SK-N-SH (cell line): ENCODE data around the gene DEFB115. TPM values are rescaled to one million over a fixed set of nuclear protein-coding genes. Genes with fewer than 3 reads are reported as not detected.

Experiments
- CTCF ChIA-PET: fragments of 300-600, 350-600 bp; formaldehyde crosslinking; extraction: SDS; loops from one replicate; lab custom pipeline; 2021; lab: Yijun Ruan, JAX
- POLR2A ChIA-PET: fragments of 350-600 bp; sonication (Branson Sonifier 250); formaldehyde crosslinking; extraction: SDS; loops from one replicate; lab custom pipeline; 2020; ENCODE audit warnings: antibody characterized with exemption, inconsistent platforms; lab: Yijun Ruan, JAX
- DNase-seq: peaks from one replicate; pipeline ENCODE4 v3.0.0; 2012
- H2AFZ ChIP-seq: fragments of 200-600 bp; sonication (generic); 2 replicates; pipeline ENCODE4 v1.8.1; 2016; ENCODE audit warnings: antibody characterized with exemption, mild to moderate bottlenecking, low read depth
- H3F3A ChIP-seq: fragments of 200-600 bp; sonication (generic); replicated peaks from 2 replicates; pipeline ENCODE3; 2016; ENCODE audit warnings: antibody characterized with exemption, mild to moderate bottlenecking; ENCODE audit not compliant: insufficient read depth
- H3K27ac ChIP-seq, 2 experiments: fragments of 200-500 bp in 1 of 2; fragments of 200-600 bp in 1 of 2; sonication (Bioruptor generic) in 1 of 2; sonication (generic), shearing (Covaris generic) in 1 of 2; 2 replicates each; pipeline versions ENCODE4 v1.5.1 to v1.6.1; 2014 to 2016; ENCODE audit warnings: low read depth in 2 of 2, inconsistent platforms in 1 of 2, low read length in 1 of 2, mild to moderate bottlenecking in 1 of 2, mixed read lengths in 1 of 2
- H3K27me3 ChIP-seq: fragments of 200-600 bp; sonication (generic), shearing (Covaris generic); 2 replicates; pipeline ENCODE4 v1.6.1; 2016; ENCODE audit warnings: mixed run types; ENCODE audit not compliant: insufficient read depth
- H3K36me3 ChIP-seq, 2 experiments: fragments of 200-500 bp in 1 of 2; fragments of 200-600 bp in 1 of 2; sonication (Bioruptor generic) in 1 of 2; sonication (generic) in 1 of 2; replicated peaks in 1 of 2; 2 replicates each; pipeline versions ENCODE3 to v1.5.1; 2014 to 2016; ENCODE audit warnings: low read length in 1 of 2, mild to moderate bottlenecking in 1 of 2; ENCODE audit not compliant: insufficient read depth in 2 of 2, control insufficient read depth in 1 of 2
- H3K4me1 ChIP-seq, 2 experiments: fragments of 200-500 bp in 1 of 2; fragments of 200-600 bp in 1 of 2; sonication (Bioruptor generic) in 1 of 2; sonication (generic), shearing (Covaris generic) in 1 of 2; 2 replicates each; pipeline versions ENCODE4 v1.5.1 to v1.6.1; 2014 to 2016; ENCODE audit warnings: low read depth in 1 of 2, low read length in 1 of 2, mixed run types in 1 of 2; ENCODE audit not compliant: insufficient read depth in 2 of 2, control insufficient read depth in 1 of 2
- H3K4me2 ChIP-seq: fragments of 200-600 bp; sonication (generic), shearing (Covaris generic); 2 replicates; pipeline ENCODE4 v1.6.1; 2017; ENCODE audit warnings: mixed run types
- H3K4me3 ChIP-seq, 2 experiments: fragments of 200-500 bp in 1 of 2; fragments of 200-600 bp in 1 of 2; sonication (Bioruptor generic) in 1 of 2; sonication (generic), shearing (Covaris generic) in 1 of 2; 2 replicates each; pipeline versions ENCODE4 v1.5.1 to v1.8.1; 2014 to 2016; ENCODE audit warnings: low read depth in 2 of 2, inconsistent platforms in 1 of 2, low read length in 1 of 2, mild to moderate bottlenecking in 1 of 2, mixed read lengths in 1 of 2, moderate library complexity in 1 of 2
- H3K79me2 ChIP-seq: fragments of 200-600 bp; sonication (generic); 2 replicates; pipeline ENCODE4 v1.8.1; 2017; ENCODE audit warnings: mild to moderate bottlenecking; ENCODE audit not compliant: insufficient read depth
- H3K9ac ChIP-seq: fragments of 200-600 bp; sonication (generic); 2 replicates; pipeline ENCODE4 v1.6.1; 2017; ENCODE audit warnings: mixed run types
- H3K9me2 ChIP-seq: fragments of 200-600 bp; sonication (generic); 2 replicates; pipeline ENCODE4 v1.6.1; 2017; ENCODE audit warnings: mixed run types
- H3K9me3 ChIP-seq: fragments of 200-600 bp; sonication (generic); 2 replicates; pipeline ENCODE4 v1.6.1; 2017; ENCODE audit warnings: mixed run types, mild to moderate bottlenecking, moderate library complexity
- H4K20me1 ChIP-seq: fragments of 200-600 bp; sonication (generic); 2 replicates; pipeline ENCODE4 v1.6.1; 2017; ENCODE audit warnings: mild to moderate bottlenecking, mixed run types; ENCODE audit not compliant: insufficient read depth
- CHD2 ChIP-seq: fragments of 150-350 bp; IDR thresholded peaks from 2 replicates; pipeline ENCODE4 v1.6.1; 2018; ENCODE audit warnings: low read length; ENCODE audit not compliant: partially characterized antibody
- EP300 ChIP-seq, 2 experiments: IDR thresholded peaks; 2 replicates each; pipeline versions ENCODE4 v1.4.0 to v1.6.1; 2012; ENCODE audit warnings: borderline replicate concordance in 1 of 2, low read depth in 1 of 2, low read length in 1 of 2
- EZH2phosphoT487 ChIP-seq: fragments of 200-600 bp; sonication (generic); IDR thresholded peaks from 2 replicates; pipeline ENCODE4 v1.6.1; 2017; ENCODE audit warnings: low read depth, mixed run types, mild to moderate bottlenecking, antibody characterized with exemption, moderate library complexity, borderline replicate concordance
- GABPA ChIP-seq: IDR thresholded peaks from 2 replicates; pipeline ENCODE4 v1.4.0; 2012; ENCODE audit warnings: low read depth, mild to moderate bottlenecking
- GATA2 ChIP-seq: sonication (generic); formaldehyde crosslinking; IDR thresholded peaks from 2 replicates; pipeline ENCODE4 v1.5.0; 2020; ENCODE audit warnings: mild to moderate bottlenecking, missing genetic modification reagents
- IRF3 ChIP-seq: fragments of 150-350 bp; IDR thresholded peaks from 2 replicates; pipeline ENCODE4 v1.6.1; 2016; ENCODE audit warnings: mild to moderate bottlenecking, low read depth, low read length
- JUND ChIP-seq: IDR thresholded peaks from 2 replicates; pipeline ENCODE4 v1.4.0; 2012
- MXI1 ChIP-seq: IDR thresholded peaks from 2 replicates; pipeline ENCODE4 v1.6.1; 2012; ENCODE audit warnings: mild to moderate bottlenecking, low read depth, low read length, improper control_type of control experiment
- NRF1 ChIP-seq: IDR thresholded peaks from 2 replicates; pipeline ENCODE4 v1.6.1; 2012; ENCODE audit warnings: low read depth, mild to moderate bottlenecking, low read length
- PBX3 ChIP-seq: IDR thresholded peaks from 2 replicates; pipeline ENCODE4; 2012
- RCOR1 ChIP-seq: fragments of 150-350 bp; IDR thresholded peaks from 2 replicates; pipeline ENCODE4 v1.6.1; 2017; ENCODE audit warnings: antibody characterized with exemption, low read length
- RFX5 ChIP-seq: IDR thresholded peaks from 2 replicates; pipeline ENCODE4 v1.6.1; 2012; ENCODE audit warnings: mild to moderate bottlenecking, improper control_type of control experiment, low read length
- TAF1 ChIP-seq: IDR thresholded peaks from 2 replicates; pipeline ENCODE4 v1.6.1; 2012; ENCODE audit warnings: low read depth, mild to moderate bottlenecking, low read length, moderate library complexity, borderline replicate concordance
- TCF12 ChIP-seq: IDR thresholded peaks from 2 replicates; pipeline ENCODE4 v1.4.0; 2012
- TEAD4 ChIP-seq: IDR thresholded peaks from 2 replicates; pipeline ENCODE4 v1.4.0; 2012; ENCODE audit warnings: mild to moderate bottlenecking, borderline replicate concordance; ENCODE audit not compliant: insufficient read depth
- USF1 ChIP-seq: IDR thresholded peaks from 2 replicates; pipeline ENCODE4 v1.4.0; 2012; ENCODE audit warnings: low read depth, borderline replicate concordance
- WGBS: methylation state at CpG from one replicate; pipeline ENCODE4 v1.1.6; 2017; ENCODE audit warnings: low lambda C conversion rate; 5-methylcytosine and 5-hydroxymethylcytosine counted together
- polyA plus RNA-seq, 3 experiments: library from polyadenylated mRNA; depleted of rRNA; stranded (reverse); fragments of >200 nt; gene quantifications; 2 replicates each; pipeline ENCODE4 v1.2.3, GENCODE V29; 2012

Gene DEFB115
- polyA plus RNA-seq (2012; rRNA removed), result not detected in 2 replicates
- not detected in 2 replicates for polyA plus RNA-seq (2012; cell fraction: cytosol; rRNA removed)
- polyA plus RNA-seq (2012; cell fraction: nucleus; rRNA removed), result not detected in 2 replicates

GRCh38 chr20:31257364-31257763 is at the start of gene DEFB115:
TSS of gene DEFB115 (plus strand) at chr20:31257664. CDS start at chr20:31257664, 0 bp downstream.
- no peaks in the 10 kb centered on the region for H3K9me3 ChIP-seq
- ChIA-PET CTCF (no interaction called here), POLR2A (no interaction called here)
- H4K20me1 ChIP-seq, result no peaks in the 10 kb centered on the region
- H3K79me2 ChIP-seq, result no peaks in the 10 kb centered on the region
- WGBS, result 0% methylated on average over 2 of the region's 2 CpGs
- H3K9ac ChIP-seq, result no peak within 1 kb of the TSS
- H3K36me3 ChIP-seq, result no peaks in the 10 kb centered on the region
- TF ChIP-seq JUND, result no peak
- no peak within 1 kb of the TSS for H3K4me2 ChIP-seq
- no peak within 1 kb of the TSS for H3K4me3 ChIP-seq
- H3F3A ChIP-seq, result no peaks in the 10 kb centered on the region
- no peak within 1 kb of the TSS for H3K27ac ChIP-seq
- DNase-seq, result no peak
- no peaks in the 10 kb centered on the region for H3K27me3 ChIP-seq
- H2AFZ ChIP-seq, result no peak within 1 kb of the TSS
- H3K4me1 ChIP-seq, result no peaks in the 10 kb centered on the region
- H3K9me2 ChIP-seq, result no peaks in the 10 kb centered on the region

GRCh38 chr20:31236953-31237352 is 20.5 kb upstream of the DEFB115 start:
- no peak overlapping the region for H2AFZ ChIP-seq
- H3K4me2 ChIP-seq, result no peak overlapping the region
- H3K9me2 ChIP-seq, result no peaks in the 10 kb centered on the region
- no peaks in the 10 kb centered on the region for H3K36me3 ChIP-seq
- ChIA-PET CTCF (no interaction called here), POLR2A (no interaction called here)
- H3K79me2 ChIP-seq, result no peaks in the 10 kb centered on the region
- H3K9ac ChIP-seq, result no peak overlapping the region
- DNase-seq, result no peak
- H3K27ac ChIP-seq, result no peak overlapping the region
- H3K4me3 ChIP-seq, result no peak overlapping the region
- TF ChIP-seq GATA2, result no peak
- TF ChIP-seq PBX3, result no peak
- no peaks in the 10 kb centered on the region for H3K4me1 ChIP-seq
- no peaks in the 10 kb centered on the region for H3K9me3 ChIP-seq
- H3F3A ChIP-seq, result no peaks in the 10 kb centered on the region
- H3K27me3 ChIP-seq, result no peaks in the 10 kb centered on the region
- H4K20me1 ChIP-seq, result no peaks in the 10 kb centered on the region
- WGBS, result 3% methylated on average over 10 of the region's 10 CpGs

GRCh38 chr20:31237763-31238162 is 19.7 kb upstream of the DEFB115 start:
- CTCF ChIA-PET, result no interaction called here

More at GRCh38 chr20:31237763-31238162, 19.7 kb upstream of the DEFB115 start:
- H2AFZ ChIP-seq, result no peak overlapping the region
- H4K20me1 ChIP-seq, result no peaks in the 10 kb centered on the region
- no peaks in the 10 kb centered on the region for H3K4me1 ChIP-seq
- H3K4me3 ChIP-seq, result no peak overlapping the region
- TF ChIP-seq EP300 (IDR thresholded peaks at IDR 0.05; ENCODE audit: borderline replicate concordance in 1 of 2, low read depth in 1 of 2, low read length in 1 of 2) (no peak), TCF12 (no peak), TEAD4 (no peak), GABPA (no peak), EZH2phosphoT487 (no peak), NRF1 (no peak), IRF3 (no peak), GATA2 (no peak), CHD2 (no peak), MXI1 (no peak), TAF1 (no peak), RFX5 (no peak), USF1 (no peak), RCOR1 (no peak)
- H3K27ac ChIP-seq, result no peak overlapping the region
- WGBS, result 3% methylated on average over 6 of the region's 6 CpGs
- H3K9me3 ChIP-seq, result no peaks in the 10 kb centered on the region
- no peak overlapping the region for H3K9ac ChIP-seq
- H3K9me2 ChIP-seq, result no peaks in the 10 kb centered on the region
- POLR2A ChIA-PET, result no interaction called here
- DNase-seq, result no peak
- H3K4me2 ChIP-seq, result no peak overlapping the region
- no peaks in the 10 kb centered on the region for H3F3A ChIP-seq
- no peaks in the 10 kb centered on the region for H3K36me3 ChIP-seq
- no peaks in the 10 kb centered on the region for H3K27me3 ChIP-seq
- H3K79me2 ChIP-seq, result no peaks in the 10 kb centered on the region
